8988T (cell line): ENCODE results near the gene KIF22.

Experiments
- DNase-seq: peaks from one replicate; pipeline ENCODE4 v3.0.0; 2011

The KIF22 gene

GRCh38 chr16:29804455-29805231 is 14.1 kb downstream of the KIF22 start:
- no peak for DNase-seq

- DNase-seq = peak; percentile 94
Observed at GRCh38 chr16:29805232-29806098, 14.9 kb downstream of the KIF22 start.

DNA sequence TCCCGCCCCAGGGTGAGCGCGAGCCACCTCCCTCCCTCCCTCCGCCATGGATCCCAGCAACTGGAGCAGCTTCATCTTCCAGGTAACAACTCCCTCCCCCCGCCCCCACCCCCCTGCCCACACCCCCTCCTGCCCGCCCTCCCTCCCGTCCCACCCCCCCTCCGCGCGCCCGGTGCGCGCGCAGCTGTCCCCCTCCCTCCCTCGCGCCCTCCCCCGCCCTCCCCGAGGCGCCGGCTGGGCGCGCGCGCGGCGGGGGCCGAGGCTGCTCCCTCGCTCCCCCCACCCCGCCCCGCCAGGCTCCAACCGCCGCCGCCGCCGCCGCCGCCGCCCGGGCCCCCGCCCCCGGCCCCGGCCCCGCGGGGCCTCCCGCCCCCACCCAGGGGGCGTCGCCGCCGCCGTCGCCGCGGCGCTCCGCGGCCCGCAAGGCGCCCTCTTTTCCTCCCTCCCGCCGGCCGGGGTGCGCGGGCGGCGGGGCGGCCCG is 15.6 kb downstream of the KIF22 start, which contains the start of gene MAZ:
MAZ (plus strand) TSS at position 431 of the 481 bp plus-strand sequence. CDS start 173 bp downstream, outside the sequence.
- DNase-seq = no peak

- DNase-seq = peak; percentile 76
Observed at GRCh38 chr16:29806641-29807425, 16.3 kb downstream of the KIF22 start.

GRCh38 chr16:29807426-29808218 is 17.1 kb downstream of the KIF22 start:
- peak; percentile 69 for DNase-seq

- no peak for DNase-seq
Observed at GRCh38 chr16:29808219-29808900, 17.8 kb downstream of the KIF22 start.

DNA sequence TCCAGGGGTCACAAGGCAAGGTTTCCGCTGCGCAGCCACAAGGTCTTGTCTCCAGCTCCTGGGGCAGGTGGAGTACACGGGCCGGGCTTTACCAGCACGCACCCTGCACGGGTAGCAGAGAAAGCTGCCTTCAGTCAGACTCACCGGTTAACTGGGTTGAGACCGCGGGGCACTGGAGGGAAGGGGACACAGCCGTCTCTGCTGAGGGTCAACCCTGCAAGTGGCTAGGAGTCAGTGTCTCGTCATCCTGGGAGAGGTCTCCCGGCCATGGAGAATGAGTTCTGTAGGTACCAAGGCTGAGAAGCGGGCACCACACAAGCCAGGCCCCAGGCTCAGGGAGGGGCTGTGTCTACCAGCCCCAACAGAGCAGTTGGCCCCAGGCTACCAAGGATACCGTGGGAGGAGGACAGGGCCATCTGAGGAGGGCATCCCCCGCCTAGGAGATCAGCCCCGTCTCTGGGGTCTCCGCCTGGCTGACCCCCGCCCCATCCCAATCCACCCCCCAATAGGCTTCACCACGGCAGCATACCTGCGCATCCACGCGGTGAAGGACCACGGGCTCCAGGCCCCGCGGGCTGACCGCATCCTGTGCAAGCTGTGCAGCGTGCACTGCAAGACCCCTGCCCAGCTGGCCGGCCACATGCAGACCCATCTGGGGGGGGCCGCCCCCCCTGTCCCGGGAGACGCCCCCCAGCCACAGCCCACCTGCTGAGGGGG is 18.6 kb downstream of the KIF22 start:
- no peak for DNase-seq

DNA sequence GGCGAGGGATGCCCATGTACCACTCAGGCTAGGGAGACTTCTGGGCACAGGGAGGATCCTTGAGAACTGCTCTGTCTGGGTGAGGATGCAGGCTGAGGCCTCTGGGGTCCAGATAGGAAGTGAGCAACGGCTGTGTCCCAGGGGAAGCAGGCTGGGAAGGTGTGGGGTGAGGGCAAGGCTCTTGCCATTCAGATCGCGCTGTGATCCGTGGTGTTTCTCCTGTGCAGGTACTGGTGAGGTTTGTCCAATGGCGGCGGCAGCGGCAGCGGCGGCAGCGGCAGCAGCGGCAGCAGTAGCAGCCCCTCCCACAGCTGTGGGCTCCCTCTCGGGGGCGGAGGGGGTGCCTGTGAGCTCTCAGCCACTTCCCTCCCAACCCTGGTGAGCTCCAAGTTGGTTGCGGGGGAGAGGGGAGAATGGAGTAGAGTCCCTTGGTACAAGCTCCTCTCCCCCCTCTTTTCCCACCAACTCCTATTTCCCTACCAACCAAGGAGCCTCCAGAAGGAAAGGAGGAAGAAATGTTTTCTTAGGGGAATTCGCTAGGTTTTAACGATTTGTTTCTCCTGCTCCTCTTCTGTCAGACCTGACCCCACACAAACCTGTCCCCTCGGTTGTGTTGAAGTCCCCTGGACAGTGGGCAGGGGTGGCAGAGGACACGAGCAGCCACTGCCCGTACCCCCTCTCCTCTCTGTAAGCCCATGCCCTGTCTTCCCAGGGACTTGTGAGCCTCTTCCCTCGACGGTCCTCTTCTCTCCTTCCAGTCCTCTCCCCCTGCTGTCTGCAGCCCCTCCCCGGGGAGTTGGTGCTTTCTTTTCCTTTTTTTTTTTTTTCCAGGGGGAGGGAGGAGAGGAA is 19.5 kb downstream of the KIF22 start:
- peak; percentile 63 for DNase-seq

GRCh38 chr16:29810699-29811169 is 20.2 kb downstream of the KIF22 start:
- no peak for DNase-seq

- peak; percentile 91 for DNase-seq
Observed at GRCh38 chr16:29811170-29811895, 20.8 kb downstream of the KIF22 start.

GRCh38 chr16:29811896-29812665 is 21.5 kb downstream of the KIF22 start, which contains the start of gene PRRT2:
TSS of gene PRRT2 (plus strand) at chr16:29812193. CDS start at chr16:29813055, 862 bp downstream.
- DNase-seq = peak; percentile 59

DNA sequence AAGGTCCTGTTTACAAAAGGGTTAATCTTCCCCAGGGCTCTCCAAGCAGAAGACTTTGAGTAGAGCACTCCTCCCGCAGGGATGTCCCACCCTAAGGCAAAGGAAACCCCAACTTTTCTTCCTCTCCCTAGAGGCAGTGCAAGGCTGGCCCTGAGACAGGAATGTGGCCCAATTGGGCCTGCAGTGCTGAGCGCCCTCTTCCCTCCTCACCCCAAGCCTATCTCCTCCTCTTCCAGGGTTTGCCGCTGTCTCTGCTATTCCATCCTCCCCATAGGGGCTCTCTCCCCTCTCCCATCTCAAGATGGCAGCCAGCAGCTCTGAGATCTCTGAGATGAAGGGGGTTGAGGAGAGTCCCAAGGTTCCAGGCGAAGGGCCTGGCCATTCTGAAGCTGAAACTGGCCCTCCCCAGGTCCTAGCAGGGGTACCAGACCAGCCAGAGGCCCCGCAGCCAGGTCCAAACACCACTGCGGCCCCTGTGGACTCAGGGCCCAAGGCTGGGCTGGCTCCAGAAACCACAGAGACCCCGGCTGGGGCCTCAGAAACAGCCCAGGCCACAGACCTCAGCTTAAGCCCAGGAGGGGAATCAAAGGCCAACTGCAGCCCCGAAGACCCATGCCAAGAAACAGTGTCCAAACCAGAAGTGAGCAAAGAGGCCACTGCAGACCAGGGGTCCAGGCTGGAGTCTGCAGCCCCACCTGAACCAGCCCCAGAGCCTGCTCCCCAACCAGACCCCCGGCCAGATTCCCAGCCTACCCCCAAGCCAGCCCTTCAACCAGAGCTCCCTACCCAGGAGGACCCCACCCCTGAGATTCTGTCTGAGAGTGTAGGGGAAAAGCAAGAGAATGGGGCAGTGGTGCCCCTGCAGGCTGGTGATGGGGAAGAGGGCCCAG is 22.4 kb downstream of the KIF22 start:
- no peak for DNase-seq

GRCh38 chr16:29813644-29814562 is 23.4 kb downstream of the KIF22 start:
- DNase-seq = no peak

DNA sequence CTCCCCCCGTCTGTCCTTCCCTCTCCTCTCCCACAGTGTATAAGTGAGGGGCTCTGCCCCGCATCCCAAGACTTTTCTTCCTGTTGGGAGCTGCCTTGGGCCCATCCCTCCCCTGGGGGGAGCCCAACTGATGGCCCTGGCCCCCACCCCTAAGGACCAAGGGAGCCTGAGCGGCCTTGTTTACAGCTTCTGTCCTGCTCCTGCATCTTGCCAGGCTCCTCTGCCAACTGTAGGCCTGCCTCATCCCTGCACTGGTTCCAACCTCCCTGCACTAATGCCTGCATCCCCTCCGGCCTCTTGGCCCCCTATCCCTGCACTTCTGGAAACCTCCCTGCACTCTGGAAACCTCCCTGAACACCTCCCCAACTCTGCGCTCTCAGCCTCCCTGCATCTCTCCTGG is 24.0 kb downstream of the KIF22 start:
- no peak for DNase-seq

DNA sequence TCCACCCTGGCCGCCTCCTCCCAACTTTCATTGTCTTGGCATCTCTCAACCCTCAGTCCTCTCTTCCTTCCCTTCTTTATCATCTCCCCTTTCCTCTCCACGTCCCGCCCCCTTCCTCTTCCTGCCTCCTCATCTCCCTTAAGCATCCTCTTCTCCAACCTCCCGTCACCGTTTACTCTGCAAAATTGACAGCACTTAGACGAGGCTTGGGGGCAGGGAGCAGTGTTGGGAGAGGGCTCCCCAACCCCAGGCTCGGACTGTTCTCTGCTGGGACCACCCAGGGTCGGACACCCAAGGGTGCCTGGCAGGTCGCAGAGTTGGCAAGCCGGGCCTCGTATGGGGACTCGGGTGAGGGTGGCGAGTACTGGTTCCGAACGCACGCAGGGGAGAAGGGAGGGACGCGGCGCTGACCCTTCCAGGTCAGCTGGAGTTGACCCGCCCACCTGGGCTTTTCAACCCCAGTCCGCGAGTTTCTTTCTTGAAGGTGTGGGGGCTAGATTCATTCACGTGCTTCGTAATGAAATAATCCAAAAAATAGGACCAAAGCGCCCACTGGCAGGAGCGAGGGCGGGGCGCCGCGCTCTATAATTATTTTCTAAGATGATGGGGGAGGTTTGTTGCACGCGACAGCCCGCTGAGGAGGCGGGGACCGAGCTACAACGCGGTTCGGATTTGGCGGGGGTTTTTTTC is 24.6 kb downstream of the KIF22 start:
- DNase-seq = no peak
